ENCODE results near the gene GPSM3. TPM values are rescaled to one million over a fixed set of nuclear protein-coding genes. Genes with fewer than 3 reads are reported as not detected.

GPSM3 gene
- total and polyA plus RNA-seq, 2 of the 13 experiments (the other 11 are each of a cell fraction or from before 2014, with no cell fraction given): 0.18 to 6.2 TPM

- no peak for TF ChIP-seq SNAPC4 (CRISPR knock-in tag; IDR thresholded peaks at IDR 0.05)
- no peak for TF ChIP-seq ZFYVE20 (CRISPR knock-in tag; IDR thresholded peaks at IDR 0.05; ENCODE audit: borderline replicate concordance, low read depth)
- no peak for TF ChIP-seq BCL6 (CRISPR knock-in tag; IDR thresholded peaks at IDR 0.05)
- TF ChIP-seq IKZF5 (CRISPR knock-in tag; IDR thresholded peaks at IDR 0.05): peak; percentile 58; the same call in 1 of the 2 replicates
- no peak for TF ChIP-seq SRSF9 (IDR thresholded peaks at IDR 0.05; ENCODE audit: borderline replicate concordance, insufficient read depth, low read depth, low read length, poor library complexity, severe bottlenecking)
- TF ChIP-seq NR2F2 (IDR thresholded peaks at IDR 0.05; ENCODE audit: borderline replicate concordance, low read depth): no peak
- peak; percentile 96; the same call in 1 of the 2 replicates for TF ChIP-seq IRF9 (CRISPR knock-in tag; IDR thresholded peaks at IDR 0.05; ENCODE audit: borderline replicate concordance)
- no peak for TF ChIP-seq ZNF558 (CRISPR knock-in tag; IDR thresholded peaks at IDR 0.05; ENCODE audit: borderline replicate concordance)
- TF ChIP-seq ZNF333 (CRISPR knock-in tag; IDR thresholded peaks at IDR 0.05; ENCODE audit: borderline replicate concordance): no peak
- no peak for TF ChIP-seq ZNF770 (CRISPR knock-in tag; IDR thresholded peaks at IDR 0.05)
- no peak for TF ChIP-seq ZNF629 (CRISPR knock-in tag; conservative IDR thresholded peaks at IDR 0.05)
- no peak for TF ChIP-seq SOX5 (CRISPR knock-in tag; IDR thresholded peaks at IDR 0.05; ENCODE audit: borderline replicate concordance)
- no peak for TF ChIP-seq KDM4B (CRISPR knock-in tag; IDR thresholded peaks at IDR 0.05)
- no peak for TF ChIP-seq ZNF326 (CRISPR knock-in tag; IDR thresholded peaks at IDR 0.05; ENCODE audit: borderline replicate concordance)
- TF ChIP-seq TGIF2 (CRISPR knock-in tag; IDR thresholded peaks at IDR 0.05): peak; percentile 34
- no peak for TF ChIP-seq HHEX (CRISPR knock-in tag; IDR thresholded peaks at IDR 0.05)
- no peak for TF ChIP-seq NFE2 (CRISPR knock-in tag; IDR thresholded peaks at IDR 0.05)
- TF ChIP-seq CBFB (CRISPR knock-in tag; IDR thresholded peaks at IDR 0.05): no peak
These were observed 16.6 kb downstream of the GPSM3 start, which contains the start of gene AGPAT1 (continued) for GRCh38 chr6:32175711-32176475.
